Testis (tissue), 2 donors: ENCODE data around the gene DDX1.

Source experiments
- POLR2A ChIP-seq: fragments of 450-650 bp; IDR thresholded peaks from one replicate; pipeline ENCODE4 v1.6.1; 2017; ENCODE audit warnings: antibody characterized with exemption, mild to moderate bottlenecking, moderate library complexity
- TF ChIP-seq, protein P1 (sequence below), 3 experiments: fragments of 450-650 bp in 2 of 3; fragments of 200-600 bp in 1 of 3; sonication (generic) in 1 of 3; IDR thresholded peaks; one replicate each; pipeline ENCODE4 v1.5.1; 2016 to 2019; ENCODE audit warnings: antibody characterized with exemption in 3 of 3, mild to moderate bottlenecking in 2 of 3, moderate library complexity in 1 of 3

DNA sequence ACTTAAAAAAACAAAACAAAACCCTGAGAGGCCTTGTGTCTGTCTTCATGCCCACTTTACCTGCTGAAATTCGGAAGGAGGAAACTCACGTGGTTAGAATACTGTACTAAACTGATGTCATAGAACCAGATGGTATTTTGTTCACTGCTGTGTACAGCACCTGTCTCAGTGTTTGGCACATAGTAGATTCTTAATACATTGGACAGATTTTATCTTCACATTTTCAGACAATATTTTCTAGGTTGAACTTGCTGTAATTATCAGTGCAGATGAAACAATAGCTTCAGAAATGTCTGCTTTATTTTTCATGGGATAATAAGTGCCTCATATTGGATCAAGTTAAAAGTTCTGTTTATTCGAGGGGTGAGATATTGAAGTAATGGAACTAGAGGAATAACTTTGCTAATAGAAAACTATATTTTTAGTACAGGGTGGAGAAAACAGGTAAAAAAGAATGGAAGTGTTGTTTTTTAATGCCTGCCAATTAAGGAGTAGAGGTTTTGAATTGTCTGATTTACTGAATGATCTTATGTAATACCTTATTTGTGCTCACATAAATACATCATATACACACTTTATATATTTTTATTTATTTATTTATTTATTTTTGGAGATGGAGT lies 23.7 kb downstream of the DDX1 start:
- TF ChIP-seq POLR2A, result no peak
- TF ChIP-seq, protein P1, sequence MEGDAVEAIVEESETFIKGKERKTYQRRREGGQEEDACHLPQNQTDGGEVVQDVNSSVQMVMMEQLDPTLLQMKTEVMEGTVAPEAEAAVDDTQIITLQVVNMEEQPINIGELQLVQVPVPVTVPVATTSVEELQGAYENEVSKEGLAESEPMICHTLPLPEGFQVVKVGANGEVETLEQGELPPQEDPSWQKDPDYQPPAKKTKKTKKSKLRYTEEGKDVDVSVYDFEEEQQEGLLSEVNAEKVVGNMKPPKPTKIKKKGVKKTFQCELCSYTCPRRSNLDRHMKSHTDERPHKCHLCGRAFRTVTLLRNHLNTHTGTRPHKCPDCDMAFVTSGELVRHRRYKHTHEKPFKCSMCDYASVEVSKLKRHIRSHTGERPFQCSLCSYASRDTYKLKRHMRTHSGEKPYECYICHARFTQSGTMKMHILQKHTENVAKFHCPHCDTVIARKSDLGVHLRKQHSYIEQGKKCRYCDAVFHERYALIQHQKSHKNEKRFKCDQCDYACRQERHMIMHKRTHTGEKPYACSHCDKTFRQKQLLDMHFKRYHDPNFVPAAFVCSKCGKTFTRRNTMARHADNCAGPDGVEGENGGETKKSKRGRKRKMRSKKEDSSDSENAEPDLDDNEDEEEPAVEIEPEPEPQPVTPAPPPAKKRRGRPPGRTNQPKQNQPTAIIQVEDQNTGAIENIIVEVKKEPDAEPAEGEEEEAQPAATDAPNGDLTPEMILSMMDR (IDR thresholded peaks at IDR 0.05), result no peak
